ENCODE measurements around the gene PODXL2. TPM values are rescaled to one million over a fixed set of nuclear protein-coding genes. Genes with fewer than 3 reads are reported as not detected.

PODXL2 gene
- total RNA-seq, 3 donors from 2014 or later (not counting 1 experiment from before 2014, with no cell fraction given), result 2.2 to 3.5 (median 2.7) TPM

DNA sequence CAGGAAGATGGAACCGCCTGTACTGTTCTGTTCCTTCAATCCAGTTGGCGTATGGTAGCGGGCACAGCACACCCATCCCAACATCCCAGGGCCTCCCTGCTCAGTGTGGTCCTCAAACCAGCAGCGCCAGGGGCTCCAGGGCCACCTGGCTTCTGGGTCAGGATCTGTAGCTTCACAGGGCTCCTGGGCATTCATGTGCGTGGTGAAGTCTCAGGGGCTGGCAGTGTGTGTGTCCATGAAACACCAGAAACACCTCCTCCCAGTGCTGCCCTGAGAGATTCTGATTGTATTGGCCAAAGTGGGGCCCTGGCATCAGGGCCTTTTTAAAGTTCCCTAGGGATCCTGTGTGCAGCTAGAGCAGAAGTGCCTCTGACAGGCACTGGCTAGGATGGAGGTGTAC lies 85.9 kb downstream of the PODXL2 start:
- H3K4me1 Mint-ChIP-seq, result no peaks in the 10 kb centered on the region
- no peak for ATAC-seq

DNA sequence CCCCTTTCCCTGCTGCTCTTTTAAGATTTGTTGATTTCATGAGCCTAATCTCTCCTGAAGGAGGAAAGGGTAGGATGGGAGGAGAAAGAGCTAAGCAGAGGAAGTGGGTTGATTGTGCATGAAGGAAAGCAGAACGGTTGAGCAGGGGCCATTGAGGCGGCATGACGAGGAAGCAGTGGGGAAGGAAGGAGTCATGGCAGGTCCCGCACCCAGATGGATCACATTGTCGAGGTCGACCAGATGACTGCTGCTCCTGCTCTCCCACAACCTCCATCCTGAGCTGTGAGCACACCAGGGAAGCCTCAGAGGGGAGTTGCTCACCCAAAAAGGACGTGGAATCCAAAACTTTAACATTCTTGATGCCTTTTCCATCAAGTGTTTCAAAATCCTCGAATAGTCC lies 86.5 kb downstream of the PODXL2 start:
- H3K4me3 Mint-ChIP-seq, result no peak overlapping the region
- no peaks in the 10 kb centered on the region for H3K27me3 Mint-ChIP-seq (ENCODE audit: low read depth in 2 of 2)
- no peak overlapping the region for H3K27ac Mint-ChIP-seq
- WGBS (ENCODE audit: insufficient coverage), result 74% methylated on average over 8 of the region's 8 CpGs
- no peaks in the 10 kb centered on the region for H3K9me3 ChIP-seq (ENCODE audit: control insufficient read depth, insufficient read depth, low read length)
- no peaks in the 10 kb centered on the region for H3K4me1 Mint-ChIP-seq
- no peaks in the 10 kb centered on the region for H3K36me3 Mint-ChIP-seq
- ATAC-seq (no peak), DNase-seq (no peak)
- H3K36me3 ChIP-seq (ENCODE audit: control insufficient read depth, insufficient read depth, low read length), result no peaks in the 10 kb centered on the region
- no peaks in the 10 kb centered on the region for H3K27me3 ChIP-seq (ENCODE audit: control insufficient read depth, insufficient read depth, low read length)
- H3K27ac ChIP-seq (ENCODE audit: low read length), result no peak overlapping the region
- no peak overlapping the region for H3K4me3 ChIP-seq (ENCODE audit: low read length)
- H3K9me3 Mint-ChIP-seq, result no peaks in the 10 kb centered on the region
- no peaks in the 10 kb centered on the region for H3K4me1 ChIP-seq (ENCODE audit: control insufficient read depth, insufficient read depth, low read length)
- intact Hi-C loops (cut with micrococcal nuclease), result no loop called here
- TF ChIP-seq, protein P1, sequence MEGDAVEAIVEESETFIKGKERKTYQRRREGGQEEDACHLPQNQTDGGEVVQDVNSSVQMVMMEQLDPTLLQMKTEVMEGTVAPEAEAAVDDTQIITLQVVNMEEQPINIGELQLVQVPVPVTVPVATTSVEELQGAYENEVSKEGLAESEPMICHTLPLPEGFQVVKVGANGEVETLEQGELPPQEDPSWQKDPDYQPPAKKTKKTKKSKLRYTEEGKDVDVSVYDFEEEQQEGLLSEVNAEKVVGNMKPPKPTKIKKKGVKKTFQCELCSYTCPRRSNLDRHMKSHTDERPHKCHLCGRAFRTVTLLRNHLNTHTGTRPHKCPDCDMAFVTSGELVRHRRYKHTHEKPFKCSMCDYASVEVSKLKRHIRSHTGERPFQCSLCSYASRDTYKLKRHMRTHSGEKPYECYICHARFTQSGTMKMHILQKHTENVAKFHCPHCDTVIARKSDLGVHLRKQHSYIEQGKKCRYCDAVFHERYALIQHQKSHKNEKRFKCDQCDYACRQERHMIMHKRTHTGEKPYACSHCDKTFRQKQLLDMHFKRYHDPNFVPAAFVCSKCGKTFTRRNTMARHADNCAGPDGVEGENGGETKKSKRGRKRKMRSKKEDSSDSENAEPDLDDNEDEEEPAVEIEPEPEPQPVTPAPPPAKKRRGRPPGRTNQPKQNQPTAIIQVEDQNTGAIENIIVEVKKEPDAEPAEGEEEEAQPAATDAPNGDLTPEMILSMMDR (IDR thresholded peaks at IDR 0.05), result no peak

More for the DNA sequence above, 85.9 kb downstream of the PODXL2 start:
- Histone ChIP-seq H3K36me3 (ENCODE audit: control insufficient read depth, insufficient read depth, low read length) (no peaks in the 10 kb centered on the region), H3K27me3 (ENCODE audit: control insufficient read depth, insufficient read depth, low read length) (no peaks in the 10 kb centered on the region), H3K4me1 (ENCODE audit: control insufficient read depth, insufficient read depth, low read length) (no peaks in the 10 kb centered on the region), H3K4me3 (ENCODE audit: low read length) (no peak overlapping the region), H3K27ac (ENCODE audit: low read length) (no peak overlapping the region), H3K9me3 (ENCODE audit: control insufficient read depth, insufficient read depth, low read length) (no peaks in the 10 kb centered on the region)
- TF ChIP-seq, protein P1 (IDR thresholded peaks at IDR 0.05), result no peak
- no peak overlapping the region for H3K4me3 Mint-ChIP-seq
- no peaks in the 10 kb centered on the region for H3K27me3 Mint-ChIP-seq (ENCODE audit: low read depth in 2 of 2)
- H3K9me3 Mint-ChIP-seq, result no peaks in the 10 kb centered on the region
- H3K36me3 Mint-ChIP-seq, result no peaks in the 10 kb centered on the region
- H3K27ac Mint-ChIP-seq, result no peak overlapping the region
- no peak for DNase-seq
- intact Hi-C loops (cut with micrococcal nuclease), result no loop called here
- 89% methylated on average over 5 of the region's 5 CpGs for WGBS (ENCODE audit: insufficient coverage)

DNA sequence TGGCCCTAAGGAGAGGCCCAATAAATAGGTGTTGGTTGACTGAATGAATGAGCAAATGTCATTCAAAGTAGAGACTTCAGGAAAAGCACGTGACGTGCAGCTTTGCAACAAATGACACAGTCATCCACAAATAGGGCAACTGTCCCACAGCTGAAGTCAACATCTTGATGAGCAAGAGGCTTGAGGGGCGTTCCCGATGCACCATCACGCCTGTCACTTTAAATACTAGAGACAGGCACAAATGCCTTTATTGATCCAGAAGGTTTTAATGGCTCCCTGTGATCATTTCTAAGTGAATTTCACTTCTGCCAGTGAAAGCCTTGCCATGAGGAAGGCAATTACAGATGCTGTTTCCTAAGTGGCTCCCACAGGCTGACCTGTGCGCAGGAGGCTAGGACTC lies 87.4 kb downstream of the PODXL2 start:
- no peaks in the 10 kb centered on the region for H3K4me1 Mint-ChIP-seq
- no peak overlapping the region for H3K27ac ChIP-seq (ENCODE audit: low read length)
- H3K27me3 Mint-ChIP-seq (ENCODE audit: low read depth in 2 of 2), result no peaks in the 10 kb centered on the region
- 91% methylated on average over 6 of the region's 6 CpGs for WGBS (ENCODE audit: insufficient coverage)
- DNase-seq, result no peak
- no peak overlapping the region for H3K4me3 ChIP-seq (ENCODE audit: low read length)
- H3K27ac Mint-ChIP-seq, result no peak overlapping the region
- H3K9me3 ChIP-seq (ENCODE audit: control insufficient read depth, insufficient read depth, low read length), result no peaks in the 10 kb centered on the region
- H3K9me3 Mint-ChIP-seq, result no peaks in the 10 kb centered on the region
- H3K36me3 Mint-ChIP-seq, result no peaks in the 10 kb centered on the region
- H3K27me3 ChIP-seq (ENCODE audit: control insufficient read depth, insufficient read depth, low read length), result no peaks in the 10 kb centered on the region
- no peaks in the 10 kb centered on the region for H3K4me1 ChIP-seq (ENCODE audit: control insufficient read depth, insufficient read depth, low read length)
- no peaks in the 10 kb centered on the region for H3K36me3 ChIP-seq (ENCODE audit: control insufficient read depth, insufficient read depth, low read length)
- TF ChIP-seq, protein P1 (IDR thresholded peaks at IDR 0.05), result no peak
- H3K4me3 Mint-ChIP-seq, result no peak overlapping the region
- ATAC-seq, result no peak
- intact Hi-C loops (cut with micrococcal nuclease), result no loop called here
